GM19395 (cell line): ENCODE measurements around the gene LCORL.
A peak's percentile ranks its signal among the peaks of the same experiment; 100 is the strongest.
"Not testable (repeated sequence)": the region's sequence is repeated elsewhere in the genome, so short reads cannot be mapped to it uniquely, and the experiment has no call there.

Source experiments
- ATAC-seq: cut with Tn5 transposase; IDR thresholded peaks from one replicate; pipeline ENCODE4 v1.9.1; 2021; ENCODE audit warnings: mild to moderate bottlenecking, moderate library complexity; ENCODE audit not compliant: unreplicated experiment

Gene LCORL

DNA sequence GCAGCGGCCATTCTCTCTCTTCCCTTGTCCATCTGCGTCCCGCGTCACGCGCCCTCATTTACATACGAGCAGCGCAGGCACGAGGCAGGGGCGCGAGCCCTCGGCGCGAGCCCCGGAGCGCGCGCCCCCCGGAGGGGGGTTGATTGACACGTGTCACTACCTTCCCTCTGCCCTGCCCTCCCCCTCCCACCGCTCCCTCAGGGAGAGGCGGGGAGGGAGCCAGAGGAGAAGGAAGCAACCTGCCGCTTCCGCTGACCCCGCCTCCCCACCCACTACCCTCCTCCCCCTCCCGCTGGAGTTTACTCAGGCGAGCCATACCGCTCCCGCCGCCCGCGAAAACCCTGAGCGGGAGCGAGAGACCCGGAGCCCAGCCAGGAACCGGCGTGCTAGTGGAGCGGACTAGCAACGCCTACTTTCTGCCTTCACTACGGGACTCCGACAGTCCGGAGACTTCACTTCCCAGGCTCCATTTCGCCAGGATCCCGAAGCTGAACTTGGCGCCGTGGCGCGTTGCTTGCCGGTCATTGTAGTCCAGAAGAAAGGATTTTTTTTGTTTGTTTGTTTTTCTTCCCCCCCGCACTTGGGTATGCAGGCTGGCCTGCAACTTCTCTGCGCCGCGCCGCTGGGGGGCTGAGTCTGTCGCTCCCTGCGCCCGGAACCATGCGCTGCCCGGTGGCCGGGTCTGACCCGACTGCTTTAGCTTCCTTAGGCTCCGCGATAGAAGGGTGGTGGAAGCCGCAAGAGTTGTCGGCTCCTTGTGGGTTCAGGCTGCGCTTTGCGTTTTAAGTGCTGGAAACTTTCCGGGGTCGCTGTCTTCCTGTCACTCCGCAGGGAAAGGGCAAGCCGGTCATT lies at the start of gene LCORL:
Gene LCORL (minus strand): TSS at position 36 of the 852 bp plus-strand sequence. CDS start 4 bp downstream, at position 32.
- ATAC-seq = peak; percentile 78

GRCh38 chr4:18069810-18070209 lies 48.3 kb upstream of the LCORL start:
- no peak for ATAC-seq

DNA sequence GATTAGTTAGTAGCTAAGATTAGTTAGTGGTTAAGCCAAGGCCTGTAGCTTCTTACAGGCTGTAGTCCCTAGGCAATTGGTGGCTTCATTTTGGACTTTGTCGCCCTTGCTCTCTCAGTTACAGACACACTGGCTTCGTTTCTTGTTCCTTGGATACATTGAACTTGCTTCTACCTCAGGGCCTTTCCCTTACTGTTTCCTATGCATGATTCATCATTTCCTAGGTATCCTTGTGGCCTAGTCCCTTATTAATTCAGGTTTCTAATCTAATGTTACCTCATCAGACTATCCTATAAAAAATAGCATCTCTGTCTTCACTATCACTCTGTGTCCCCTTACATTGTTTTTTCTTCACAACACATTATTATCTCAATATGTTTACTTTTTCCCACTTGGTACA lies 45.5 kb upstream of the LCORL start:
- no peak for ATAC-seq

GRCh38 chr4:18063079-18063478 lies 41.5 kb upstream of the LCORL start:
- no peak for ATAC-seq

DNA sequence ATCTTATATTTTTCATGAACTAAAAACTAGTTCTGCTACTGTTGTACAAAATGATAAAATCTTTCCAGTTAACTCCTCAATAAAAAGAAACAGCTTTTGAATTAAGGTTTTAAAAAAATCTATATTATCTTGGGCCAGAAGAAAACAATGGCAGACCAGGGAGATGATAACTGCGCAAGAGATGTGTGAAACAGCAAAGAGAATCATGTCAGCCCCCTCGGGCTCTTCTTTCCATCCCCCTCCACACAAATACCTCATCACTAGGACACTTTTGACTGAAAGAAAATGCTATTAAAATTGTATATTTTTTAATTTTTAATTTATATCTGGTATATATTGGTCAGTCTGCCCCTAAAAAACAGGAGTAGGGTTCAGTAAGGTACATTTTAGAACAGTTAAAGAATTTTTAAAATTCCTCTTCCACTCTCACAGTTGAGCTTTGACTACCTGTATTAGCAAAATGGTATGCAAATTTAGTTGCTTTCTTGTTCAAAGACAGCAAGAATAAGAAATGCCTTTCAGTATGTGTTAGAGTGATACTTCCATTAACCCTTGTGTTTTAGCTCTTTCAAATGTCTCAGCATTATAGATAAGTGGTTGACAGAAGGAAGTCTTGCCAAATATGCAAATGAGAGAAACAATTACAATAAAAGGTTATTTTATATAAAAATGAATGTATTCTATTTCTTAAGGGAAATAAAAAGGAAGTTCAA lies 36.4 kb upstream of the LCORL start:
- peak; percentile 68 for ATAC-seq

DNA sequence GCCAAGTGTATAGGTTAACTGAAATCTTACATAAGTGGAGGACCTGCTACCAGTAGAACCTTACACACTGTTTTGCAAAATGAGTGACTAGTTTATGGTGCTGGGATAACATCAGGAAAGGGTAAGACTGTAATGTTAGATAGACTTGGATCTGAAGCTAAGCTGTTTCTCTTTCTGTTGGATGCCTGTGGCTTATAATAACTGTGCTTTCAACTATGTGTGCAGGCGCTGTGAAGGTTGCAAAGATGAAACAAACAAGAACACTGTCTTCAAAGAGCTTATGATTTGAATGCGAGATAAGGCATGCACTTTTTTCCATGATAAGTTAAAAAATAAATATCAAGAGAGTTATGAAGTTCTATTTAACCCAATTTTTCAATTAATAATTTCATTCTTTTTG lies 34.5 kb upstream of the LCORL start:
- ATAC-seq = no peak

GRCh38 chr4:18052158-18052557 lies 30.6 kb upstream of the LCORL start:
- ATAC-seq = no peak

- no peak for ATAC-seq
Observed at GRCh38 chr4:18051281-18051680, 29.7 kb upstream of the LCORL start.

GRCh38 chr4:18050448-18050847 lies 28.9 kb upstream of the LCORL start:
- ATAC-seq = no peak

GRCh38 chr4:18049446-18049845 lies 27.9 kb upstream of the LCORL start:
- ATAC-seq = no peak

GRCh38 chr4:18042754-18043153 lies 21.2 kb upstream of the LCORL start:
- ATAC-seq = no peak

DNA sequence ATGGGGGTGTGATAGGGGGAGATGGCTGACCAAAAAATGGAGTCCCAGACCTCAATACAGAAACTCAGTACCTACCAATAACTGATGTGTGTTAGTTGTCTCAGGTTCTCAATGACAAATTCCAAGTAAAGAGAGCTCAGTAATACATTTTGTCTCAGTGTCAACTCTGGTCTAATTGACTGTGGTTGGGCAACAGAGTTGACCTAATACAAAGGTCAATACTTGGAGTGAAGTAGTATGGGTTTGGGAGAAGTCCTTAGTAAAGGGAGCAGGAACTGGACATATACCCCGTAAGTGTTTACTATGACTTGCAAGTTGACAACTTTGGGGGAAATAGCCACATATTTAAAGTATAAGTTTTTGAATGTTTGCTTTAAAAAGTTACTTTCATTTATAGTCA lies 20.5 kb upstream of the LCORL start:
- ATAC-seq = no peak

GRCh38 chr4:18041114-18041513 lies 19.6 kb upstream of the LCORL start:
- ATAC-seq = no peak

- peak; percentile 66 for ATAC-seq
Observed at GRCh38 chr4:18039113-18039512, 17.6 kb upstream of the LCORL start.

- ATAC-seq = not testable (repeated sequence)
Observed at GRCh38 chr4:18036369-18036768, 14.8 kb upstream of the LCORL start.

DNA sequence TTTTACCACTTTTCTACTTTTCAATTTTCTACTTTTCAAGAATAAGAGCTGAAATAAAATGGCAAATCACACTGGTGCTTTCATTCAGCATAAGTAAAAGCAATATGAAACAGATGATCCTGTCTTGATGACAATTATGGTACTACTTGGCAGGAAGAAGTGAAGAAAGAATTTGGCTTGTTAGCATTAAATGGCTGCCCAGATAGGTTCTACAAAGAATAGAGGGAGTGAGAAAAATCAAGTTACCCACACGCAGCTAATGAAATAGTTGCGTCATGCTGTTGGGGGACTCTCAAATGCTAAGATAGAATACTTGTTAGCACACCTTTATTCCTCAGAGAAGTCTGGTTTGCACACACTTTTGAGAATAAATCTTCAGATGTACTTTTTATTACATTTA lies 12.5 kb upstream of the LCORL start:
- no peak for ATAC-seq

GRCh38 chr4:18033111-18034085 lies 11.8 kb upstream of the LCORL start:
- ATAC-seq = no peak

GRCh38 chr4:18025288-18025687 lies 3.7 kb upstream of the LCORL start:
- ATAC-seq = no peak

DNA sequence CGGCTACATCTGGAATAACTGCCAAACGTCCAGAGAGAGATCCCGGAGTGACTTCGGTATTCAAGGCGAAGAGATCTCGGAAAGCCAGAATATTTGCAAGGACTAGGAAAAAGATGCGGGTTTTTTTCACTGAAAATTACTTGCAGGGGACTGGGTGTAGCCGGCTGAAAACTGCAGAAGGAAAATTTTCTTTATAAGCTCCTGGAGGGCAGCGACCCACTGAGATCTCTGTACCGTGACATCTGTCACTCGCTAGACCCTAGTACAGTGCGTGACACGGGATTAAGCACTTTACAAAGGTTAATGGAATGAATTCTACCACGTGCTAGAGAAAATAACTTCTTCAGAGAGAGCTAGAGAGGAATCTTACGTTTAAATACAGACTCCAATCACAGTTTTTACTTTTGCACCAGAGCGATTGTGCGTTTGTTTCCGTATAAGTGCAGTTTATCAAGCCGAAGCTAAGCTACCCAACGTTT lies 1.1 kb upstream of the LCORL start:
- no peak for ATAC-seq

DNA sequence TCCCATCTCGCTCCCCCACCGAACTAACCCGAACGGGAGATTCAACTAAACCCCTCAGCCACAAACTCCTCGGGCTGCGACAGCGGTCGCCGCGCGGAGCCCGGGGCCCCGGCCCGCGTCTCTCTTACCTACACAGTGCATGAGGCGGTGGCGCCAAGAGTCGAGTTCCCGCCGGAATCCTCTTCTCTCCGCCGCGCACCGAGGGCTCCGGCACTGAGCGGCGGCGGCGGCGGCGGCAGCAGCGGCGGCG lies 160 bp downstream of the LCORL start:
- ATAC-seq = peak; percentile 13
